GM15510 (cell line): ENCODE results near the gene GSTM5.
"Not testable (repeated sequence)": the region's sequence is repeated elsewhere in the genome, so short reads cannot be mapped to it uniquely, and the experiment has no call there.

Experiments
- POLR2A ChIP-seq: IDR thresholded peaks from 3 replicates; pipeline ENCODE4 v1.6.1; 2011; ENCODE audit warnings: borderline replicate concordance; ENCODE audit not compliant: insufficient read length; ENCODE audit errors: extremely low read depth

Gene GSTM5

DNA sequence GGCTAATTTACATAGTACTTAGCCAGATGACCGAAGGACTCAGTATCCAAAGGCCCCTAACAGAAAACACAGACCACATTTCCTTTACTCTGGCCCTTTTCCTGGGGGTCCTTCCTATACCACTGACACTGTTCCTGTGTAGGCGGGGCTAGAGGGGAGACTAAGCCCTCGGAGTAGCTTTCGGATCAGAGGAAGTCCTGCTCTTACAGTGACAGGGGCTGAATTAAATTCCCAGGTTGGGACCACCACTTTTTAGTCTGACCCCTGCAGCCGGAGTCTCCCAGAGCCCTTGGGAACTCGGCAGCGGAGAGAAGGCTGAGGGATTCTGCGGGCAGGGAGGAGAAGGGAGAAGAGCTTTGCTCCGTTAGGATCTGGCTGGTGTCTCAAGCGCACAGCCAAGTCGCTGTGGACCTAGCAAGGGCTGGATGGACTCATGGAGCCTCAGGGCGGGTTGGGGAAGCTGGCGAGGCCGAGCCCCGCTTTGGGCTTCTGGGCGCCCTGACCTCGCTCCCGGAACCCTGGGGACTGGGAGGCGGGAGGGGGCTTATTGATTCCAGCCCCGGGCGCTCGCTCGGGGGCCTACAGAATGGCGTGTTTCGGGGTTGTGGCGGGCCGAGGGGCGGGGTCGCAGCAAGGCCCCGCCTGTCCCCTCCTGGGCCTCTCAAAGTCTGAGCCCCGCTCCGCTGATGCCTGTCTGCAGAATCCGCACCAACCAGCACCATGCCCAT lies at the start of gene GSTM5:
Gene GSTM5, plus strand, starts transcription at position 659 of the 728 bp plus-strand sequence. Its CDS starts 62 bp downstream, at position 721.
- TF ChIP-seq POLR2A: not testable (repeated sequence)

DNA sequence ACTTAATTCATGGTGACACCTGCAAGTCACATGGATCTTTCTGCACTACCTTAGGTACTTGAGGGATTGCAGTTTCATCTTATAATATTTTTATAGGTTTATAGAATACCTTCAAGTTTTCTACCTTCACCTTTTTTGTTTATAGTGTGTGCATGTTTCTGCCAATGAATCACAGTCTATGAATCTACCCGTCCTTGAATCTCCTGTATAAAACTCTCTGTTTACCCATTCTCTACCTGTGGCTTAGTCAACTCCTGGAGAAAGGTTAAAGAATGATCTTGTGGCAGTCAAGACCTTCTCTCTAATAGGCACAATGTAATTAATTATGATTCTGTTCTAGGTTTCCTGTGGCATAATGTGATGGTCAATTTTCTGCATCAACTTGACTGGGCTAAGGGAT lies 47.4 kb upstream of the GSTM5 start:
- no peak for TF ChIP-seq POLR2A

DNA sequence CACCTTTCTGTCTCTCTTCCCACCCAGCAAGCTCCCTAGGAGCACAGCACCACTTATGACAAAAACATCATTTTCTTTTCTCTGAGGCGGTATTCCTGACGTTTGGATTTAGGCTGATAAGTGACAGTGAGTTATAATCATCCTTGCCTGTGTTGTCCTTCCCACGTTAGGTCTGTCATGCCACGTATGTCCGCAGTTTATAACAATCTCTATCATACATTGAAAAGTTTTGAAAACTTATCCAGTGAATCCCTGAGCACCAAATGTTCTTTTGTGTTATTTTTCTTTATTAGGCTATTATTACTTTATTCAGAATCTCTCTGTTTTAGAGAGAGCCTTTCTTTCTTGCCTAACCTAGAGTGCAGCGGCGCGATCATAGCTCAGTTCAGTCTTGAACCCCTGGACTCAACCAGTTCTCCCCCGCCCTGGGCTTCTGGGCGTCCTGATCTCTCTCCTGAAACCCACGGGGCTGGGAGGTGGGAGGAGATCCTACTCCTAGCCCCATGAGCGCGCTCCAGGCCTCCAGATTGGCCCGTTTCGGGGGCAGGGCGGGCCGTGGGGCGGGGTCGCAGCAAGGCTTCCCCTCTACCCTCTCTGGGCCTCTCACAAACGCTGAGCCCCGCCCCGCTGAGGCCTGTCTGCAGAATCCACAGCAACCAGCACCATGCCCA lies 44.5 kb upstream of the GSTM5 start, which contains the start of gene GSTM2:
Gene GSTM2, plus strand, starts transcription at position 606 of the 671 bp plus-strand sequence. Its CDS starts 59 bp downstream, at position 665.
- TF ChIP-seq POLR2A: no peak

DNA sequence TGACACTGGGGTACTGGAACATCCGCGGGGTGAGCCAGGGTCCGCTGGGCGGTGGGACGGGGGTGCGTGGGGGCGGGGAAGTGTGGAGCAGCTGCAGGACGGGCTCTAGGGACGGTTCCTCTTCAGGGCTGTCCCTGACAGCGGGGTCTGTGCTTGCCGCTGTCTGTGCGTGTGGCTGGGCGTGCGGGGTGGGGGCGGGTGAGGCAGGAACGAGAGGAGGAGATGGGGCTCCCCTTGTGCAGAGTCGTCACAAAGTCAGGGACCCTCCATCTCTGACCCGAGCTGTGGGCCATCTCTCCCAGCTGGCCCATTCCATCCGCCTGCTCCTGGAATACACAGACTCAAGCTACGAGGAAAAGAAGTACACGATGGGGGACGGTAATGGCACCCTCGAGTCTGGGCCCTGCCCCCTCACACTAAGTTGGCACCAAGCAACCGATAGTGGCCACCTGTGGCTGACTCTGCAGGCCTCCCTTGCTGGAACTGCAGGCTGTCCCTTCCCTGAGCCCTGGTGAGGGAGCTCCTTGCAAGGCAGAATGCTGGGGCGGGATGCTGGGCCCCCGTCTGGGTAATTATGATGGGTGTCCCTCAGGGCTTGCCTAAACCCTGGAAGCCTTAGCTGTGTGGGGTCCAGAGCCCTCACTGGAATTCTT lies 43.8 kb upstream of the GSTM5 start:
- TF ChIP-seq POLR2A: no peak

DNA sequence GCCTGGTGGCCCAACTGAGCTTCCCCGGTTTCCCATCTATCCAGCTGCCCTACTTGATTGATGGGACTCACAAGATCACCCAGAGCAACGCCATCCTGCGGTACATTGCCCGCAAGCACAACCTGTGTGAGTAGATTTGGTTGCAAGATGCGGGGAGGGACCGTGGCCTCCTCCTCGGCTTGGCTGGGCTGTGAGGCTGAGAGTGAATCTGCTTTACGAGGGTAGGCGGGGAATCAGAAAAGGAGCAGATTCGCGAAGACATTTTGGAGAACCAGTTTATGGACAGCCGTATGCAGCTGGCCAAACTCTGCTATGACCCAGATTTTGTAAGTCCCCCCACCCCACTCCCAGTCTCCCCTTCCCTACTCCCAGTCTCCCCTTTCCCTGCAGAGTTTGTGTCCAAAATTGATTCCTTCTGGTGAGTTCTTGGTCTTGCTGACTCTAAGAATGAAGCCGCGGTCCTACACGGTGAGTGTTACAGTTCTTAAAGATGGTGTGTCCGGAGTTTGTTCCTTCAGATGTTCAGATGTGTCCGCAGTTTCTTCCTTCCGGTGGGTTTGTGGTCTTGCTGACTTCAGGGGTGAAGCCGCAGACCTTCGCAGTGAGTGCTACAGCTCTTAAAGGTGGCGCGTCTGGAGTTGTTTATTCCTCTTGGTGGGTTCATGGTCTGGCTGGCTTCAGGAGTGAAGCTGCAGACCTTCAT lies 42.7 kb upstream of the GSTM5 start:
- no peak for TF ChIP-seq POLR2A

DNA sequence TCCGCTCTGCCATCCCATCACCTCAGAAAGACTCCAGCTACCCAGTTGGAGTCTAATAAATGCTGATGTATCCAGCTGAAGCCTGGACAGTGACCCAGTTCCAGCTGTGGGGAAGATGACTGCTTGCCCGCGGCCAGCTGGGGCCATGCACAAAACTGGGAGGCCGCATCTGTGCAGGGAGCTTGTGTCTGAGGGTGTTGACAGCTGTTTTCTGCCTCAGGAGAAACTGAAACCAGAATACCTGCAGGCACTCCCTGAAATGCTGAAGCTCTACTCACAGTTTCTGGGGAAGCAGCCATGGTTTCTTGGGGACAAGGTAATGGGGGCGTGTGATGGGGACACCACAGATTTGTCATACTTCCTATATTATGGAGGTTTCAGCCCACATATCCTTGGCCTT lies 41.0 kb upstream of the GSTM5 start:
- no peak for TF ChIP-seq POLR2A

DNA sequence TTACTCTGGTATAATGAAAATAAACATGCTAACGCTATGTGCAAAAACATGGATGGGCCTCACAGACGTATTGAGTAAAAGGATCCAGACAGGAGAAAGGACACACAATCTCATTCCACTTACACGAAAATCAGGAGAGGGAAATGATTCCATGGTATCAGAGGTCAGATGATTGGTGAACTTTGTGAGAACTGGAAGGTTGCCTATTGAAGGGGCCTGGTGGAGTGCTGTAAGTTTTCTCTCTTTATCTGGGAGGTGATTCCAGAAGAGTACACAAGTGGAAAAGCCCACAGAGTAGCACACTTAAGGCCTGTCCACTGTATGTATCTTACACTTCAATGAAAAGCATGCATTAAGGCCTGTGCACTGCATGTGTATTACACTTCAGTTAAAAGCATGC lies 34.6 kb upstream of the GSTM5 start:
- TF ChIP-seq POLR2A: no peak

DNA sequence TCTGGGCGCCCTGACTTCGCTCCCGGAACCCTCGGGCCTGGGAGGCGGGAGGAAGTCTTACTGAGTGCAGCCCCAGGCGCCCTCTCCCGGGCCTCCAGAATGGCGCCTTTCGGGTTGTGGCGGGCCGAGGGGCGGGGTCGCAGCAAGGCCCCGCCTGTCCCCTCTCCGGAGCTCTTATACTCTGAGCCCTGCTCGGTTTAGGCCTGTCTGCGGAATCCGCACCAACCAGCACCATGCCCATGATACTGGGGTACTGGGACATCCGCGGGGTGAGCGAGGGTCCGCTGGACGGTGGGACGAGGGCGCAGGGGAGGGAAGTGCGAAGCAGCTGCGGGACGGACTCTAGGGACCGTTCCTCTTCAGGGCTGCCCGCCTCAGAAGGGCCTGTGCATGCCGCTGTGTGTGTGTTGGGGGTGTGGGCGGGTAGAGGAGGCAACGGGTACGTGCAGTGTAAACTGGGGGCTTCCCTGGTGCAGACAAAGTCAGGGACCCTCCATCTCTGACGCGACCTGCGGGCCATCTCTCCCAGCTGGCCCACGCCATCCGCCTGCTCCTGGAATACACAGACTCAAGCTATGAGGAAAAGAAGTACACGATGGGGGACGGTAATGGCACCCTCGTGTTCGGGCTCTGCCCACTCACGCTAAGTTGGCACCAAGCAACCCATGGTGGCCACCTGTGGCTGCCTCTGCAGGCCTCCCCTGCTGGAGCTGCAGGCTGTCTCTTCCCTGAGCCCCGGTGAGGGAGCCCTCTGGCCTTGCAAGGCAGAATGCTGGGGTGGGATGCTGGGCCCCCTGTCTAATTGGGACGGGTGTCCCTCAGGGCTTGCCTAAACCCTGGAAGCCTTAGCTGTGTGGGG lies 24.2 kb upstream of the GSTM5 start, which contains the start of gene GSTM1:
Gene GSTM1, plus strand, starts transcription at position 177 of the 859 bp plus-strand sequence. Its CDS starts 57 bp downstream, at position 234.
- no peak for TF ChIP-seq POLR2A

DNA sequence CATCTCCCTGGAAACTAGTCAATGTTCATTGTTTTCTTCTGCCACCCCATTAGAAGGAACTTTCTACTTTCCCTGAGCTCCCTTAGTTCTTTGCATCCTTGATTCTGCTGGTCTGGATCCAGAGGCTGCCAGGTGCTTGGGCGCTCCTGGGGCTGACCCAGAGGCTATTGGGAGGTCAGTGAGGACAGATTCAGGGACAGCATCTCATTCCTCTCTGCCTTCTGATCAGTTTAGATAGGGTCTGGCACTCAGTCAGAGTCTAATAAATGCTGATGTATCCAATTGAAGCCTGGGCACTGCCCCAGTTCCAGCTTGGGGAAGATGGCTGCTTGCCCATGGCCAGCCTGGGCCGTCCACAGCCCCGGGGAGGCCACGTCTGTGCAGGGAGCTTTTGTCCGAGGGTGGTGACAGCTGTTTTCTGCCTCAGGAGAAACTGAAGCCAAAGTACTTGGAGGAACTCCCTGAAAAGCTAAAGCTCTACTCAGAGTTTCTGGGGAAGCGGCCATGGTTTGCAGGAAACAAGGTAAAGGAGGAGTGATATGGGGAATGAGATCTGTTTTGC lies 22.1 kb upstream of the GSTM5 start:
- TF ChIP-seq POLR2A: no peak

DNA sequence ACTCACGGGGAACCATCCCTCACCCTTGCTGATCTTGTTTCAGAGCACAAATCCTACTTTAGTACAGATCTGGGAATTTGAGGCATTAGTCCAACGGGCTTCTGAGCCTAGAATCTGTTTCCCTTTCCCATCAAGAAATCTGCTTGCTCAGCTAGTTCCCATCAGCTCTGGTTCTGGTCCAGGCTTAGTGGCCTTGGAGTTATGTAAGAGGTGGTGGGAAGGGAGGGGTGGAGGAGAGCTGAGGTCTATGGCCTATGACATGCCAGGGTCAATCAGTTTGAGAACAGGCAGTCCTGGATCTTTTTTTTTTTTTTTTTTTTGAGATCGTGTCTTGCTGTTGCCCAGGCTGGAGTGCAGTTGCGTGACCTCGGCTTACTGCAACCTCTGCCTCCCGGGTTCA lies 20.3 kb upstream of the GSTM5 start:
- no peak for TF ChIP-seq POLR2A

DNA sequence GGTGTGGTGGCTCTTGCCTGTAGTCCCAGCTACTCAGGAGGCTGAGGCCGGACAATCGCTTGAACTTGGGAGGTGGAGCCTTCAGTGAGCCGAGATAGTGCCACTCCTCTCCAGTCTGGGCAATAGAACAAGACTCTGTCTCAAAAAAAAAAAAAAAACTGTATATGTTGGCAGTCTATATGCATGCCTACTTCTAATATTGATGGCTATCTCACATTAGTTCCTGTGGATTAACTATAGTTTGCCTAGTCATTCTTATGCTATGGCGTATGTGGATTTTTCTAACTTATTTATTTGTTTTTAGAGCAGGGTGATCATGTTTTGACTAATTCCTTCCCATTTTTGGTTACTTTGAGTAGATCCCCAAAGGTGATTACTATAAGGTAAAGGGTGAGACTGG lies 15.0 kb upstream of the GSTM5 start:
- TF ChIP-seq POLR2A: no peak

DNA sequence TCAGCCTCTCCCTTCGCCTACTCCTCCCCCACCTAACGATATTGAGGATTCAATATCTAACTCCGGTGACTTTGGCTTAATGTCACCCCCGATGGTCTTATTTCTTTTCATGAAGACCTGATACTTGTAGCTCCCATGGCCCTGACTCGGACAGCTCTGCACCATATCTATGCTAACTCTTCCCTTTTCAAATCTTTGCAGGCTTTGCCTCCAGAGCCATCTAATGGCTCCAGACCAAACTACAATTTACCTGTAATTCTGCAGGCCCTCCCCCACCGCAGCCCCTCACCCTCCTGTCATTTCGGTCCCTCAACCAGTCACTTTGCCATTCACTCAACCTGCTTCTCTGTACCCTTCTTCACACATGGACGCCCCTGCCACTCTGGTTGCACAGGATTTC lies 7.9 kb upstream of the GSTM5 start:
- no peak for TF ChIP-seq POLR2A

DNA sequence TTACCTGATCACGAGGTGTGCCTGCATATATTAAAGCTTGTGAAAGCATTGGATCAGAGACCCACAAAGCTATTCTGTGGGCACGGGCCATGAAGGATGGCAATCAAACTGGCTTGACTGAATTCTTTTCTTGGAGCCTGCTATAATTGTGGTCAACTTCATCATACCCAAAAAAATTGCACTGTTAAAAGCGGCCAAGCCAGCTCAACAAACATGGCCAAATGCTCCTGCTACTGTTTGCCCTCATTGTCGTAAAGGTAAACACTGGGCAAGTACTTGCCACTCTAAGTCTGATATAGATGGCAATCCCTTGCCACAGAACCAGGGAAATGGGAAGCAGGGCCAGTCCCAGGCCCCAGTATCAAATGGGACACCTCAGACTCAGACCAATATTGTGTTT lies 6.6 kb upstream of the GSTM5 start:
- no peak for TF ChIP-seq POLR2A

DNA sequence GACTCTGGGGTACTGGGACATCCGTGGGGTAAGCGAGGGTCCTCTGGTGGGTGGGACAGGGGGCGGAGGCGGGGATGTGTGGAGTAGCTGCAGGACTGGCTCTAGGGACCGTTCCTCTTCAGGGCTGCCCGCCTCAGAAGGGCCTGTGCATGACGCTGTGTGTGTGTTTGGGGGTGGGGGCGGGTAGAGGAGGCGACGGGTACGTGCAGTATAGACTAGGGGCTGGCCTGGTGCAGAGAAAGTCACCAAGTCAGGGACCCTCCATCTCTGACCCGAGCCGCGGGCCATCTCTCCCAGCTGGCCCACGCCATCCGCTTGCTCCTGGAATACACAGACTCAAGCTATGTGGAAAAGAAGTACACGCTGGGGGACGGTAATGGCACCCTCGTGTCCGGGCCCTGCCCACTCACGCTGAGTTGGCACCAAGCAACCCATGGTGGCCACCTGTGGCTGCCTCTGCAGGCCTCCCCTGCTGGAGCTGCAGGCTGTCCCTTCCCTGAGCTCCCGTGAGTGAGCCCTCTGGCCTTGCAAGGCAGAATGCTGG lies 342 bp downstream of the GSTM5 start:
- TF ChIP-seq POLR2A: no peak

DNA sequence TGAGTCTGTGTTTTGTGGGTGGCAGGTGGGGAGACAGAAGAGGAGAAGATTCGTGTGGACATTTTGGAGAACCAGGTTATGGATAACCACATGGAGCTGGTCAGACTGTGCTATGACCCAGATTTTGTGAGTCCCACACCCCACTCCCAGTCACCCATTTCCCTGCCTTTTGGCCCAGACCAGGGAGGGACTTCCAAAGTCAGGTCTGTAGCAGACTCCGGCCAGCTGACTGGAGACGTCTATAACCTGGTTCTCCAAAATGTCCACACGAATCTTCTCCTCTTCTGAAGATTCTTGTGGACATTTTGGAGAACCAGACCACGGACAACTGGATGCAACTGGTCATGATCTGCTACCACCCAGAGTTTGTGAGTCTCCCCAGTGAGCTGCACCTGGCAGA lies 1.6 kb downstream of the GSTM5 start:
- TF ChIP-seq POLR2A: no peak
